DMS153 (cell line): ENCODE measurements around the gene DARS1.
"Not testable (repeated sequence)": the region's sequence is repeated elsewhere in the genome, so short reads cannot be mapped to it uniquely, and the experiment has no call there.

Experiments used
- DNase-seq: peaks from one replicate; lab custom pipeline; 2025; lab: John Stamatoyannopoulos, UW

DARS1 gene

DNA sequence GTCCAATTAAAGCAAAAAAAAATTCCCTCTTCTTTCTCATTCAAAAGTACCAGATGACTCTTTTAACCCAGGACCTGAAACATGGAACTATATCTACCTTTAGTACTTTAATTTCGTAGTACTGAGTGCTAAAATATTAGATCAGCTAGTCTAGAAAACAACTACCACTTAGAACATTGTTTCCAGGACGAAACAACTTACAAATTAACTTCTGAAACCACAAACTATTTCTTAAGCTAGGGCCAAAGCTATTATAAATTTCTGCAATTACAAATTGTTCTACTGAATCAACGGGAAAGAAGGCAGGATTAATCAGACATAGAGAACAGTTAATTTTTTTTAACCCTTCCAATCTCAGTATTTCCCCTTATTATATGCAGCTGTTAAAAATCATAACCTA, 39.9 kb downstream of the DARS1 start:
- no peak for DNase-seq

GRCh38 chr2:135944625-135945024, 40.8 kb downstream of the DARS1 start:
- no peak for DNase-seq

GRCh38 chr2:135942936-135943688, 42.3 kb downstream of the DARS1 start:
- no peak for DNase-seq

DNA sequence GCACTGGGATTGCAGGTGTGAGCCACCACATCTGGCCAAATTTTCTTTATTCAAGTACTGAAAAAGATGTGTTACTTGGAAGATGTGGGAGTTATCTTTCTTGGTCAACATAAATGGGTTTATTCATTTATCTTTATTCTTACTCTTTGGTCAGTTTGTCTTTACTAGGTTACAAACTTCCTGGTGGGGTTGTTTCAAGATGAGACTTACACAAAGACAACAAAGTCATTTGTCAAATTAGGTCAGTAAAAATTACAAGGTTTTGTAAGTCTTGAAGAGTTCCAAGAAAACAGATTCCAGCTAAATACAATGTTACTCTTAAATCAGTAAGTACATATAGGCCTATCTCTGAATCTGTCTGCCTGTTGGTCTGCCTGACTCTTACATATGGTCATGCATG, 48.9 kb downstream of the DARS1 start:
- no peak for DNase-seq

GRCh38 chr2:135935914-135936313, 49.5 kb downstream of the DARS1 start:
- DNase-seq: no peak

- no peak for DNase-seq
These were observed 53.5 kb downstream of the DARS1 start for GRCh38 chr2:135931776-135932443.

DNA sequence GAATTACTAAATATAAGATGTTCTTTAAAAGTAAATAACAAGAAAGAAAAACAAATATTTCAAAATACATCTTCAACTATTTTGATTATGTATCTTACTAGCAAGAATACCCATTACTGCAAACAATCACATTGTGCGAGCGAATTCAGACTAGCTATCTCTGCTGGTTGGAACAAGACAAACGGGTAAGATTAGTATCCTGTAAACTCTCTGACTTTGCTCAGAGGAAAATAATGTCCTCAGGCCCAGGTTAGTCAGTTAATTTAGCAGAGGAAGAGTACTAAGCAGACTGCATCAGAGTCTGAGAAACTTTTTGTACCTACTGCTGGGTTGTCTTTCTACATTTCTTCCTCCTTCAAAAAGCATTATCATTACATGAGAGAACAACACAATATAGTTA, 58.8 kb downstream of the DARS1 start:
- no peak for DNase-seq

- DNase-seq: no peak
These were observed 59.9 kb downstream of the DARS1 start for GRCh38 chr2:135925571-135925970.

- no peak for DNase-seq
These were observed 69.2 kb downstream of the DARS1 start for GRCh38 chr2:135916207-135916606.

- no peak for DNase-seq
These were observed 70.9 kb downstream of the DARS1 start for GRCh38 chr2:135914485-135914884.

- no peak for DNase-seq
These were observed 71.6 kb downstream of the DARS1 start for GRCh38 chr2:135913727-135914365.

- DNase-seq: no peak
These were observed 75.5 kb downstream of the DARS1 start for GRCh38 chr2:135909976-135910375.

- DNase-seq: no peak
These were observed 79.7 kb downstream of the DARS1 start for GRCh38 chr2:135905679-135906078.

- DNase-seq: no peak
These were observed 81.0 kb downstream of the DARS1 start for GRCh38 chr2:135904341-135904989.

GRCh38 chr2:135903650-135904049, 81.8 kb downstream of the DARS1 start:
- no peak for DNase-seq

GRCh38 chr2:135899567-135899966, 85.9 kb downstream of the DARS1 start:
- no peak for DNase-seq

DNA sequence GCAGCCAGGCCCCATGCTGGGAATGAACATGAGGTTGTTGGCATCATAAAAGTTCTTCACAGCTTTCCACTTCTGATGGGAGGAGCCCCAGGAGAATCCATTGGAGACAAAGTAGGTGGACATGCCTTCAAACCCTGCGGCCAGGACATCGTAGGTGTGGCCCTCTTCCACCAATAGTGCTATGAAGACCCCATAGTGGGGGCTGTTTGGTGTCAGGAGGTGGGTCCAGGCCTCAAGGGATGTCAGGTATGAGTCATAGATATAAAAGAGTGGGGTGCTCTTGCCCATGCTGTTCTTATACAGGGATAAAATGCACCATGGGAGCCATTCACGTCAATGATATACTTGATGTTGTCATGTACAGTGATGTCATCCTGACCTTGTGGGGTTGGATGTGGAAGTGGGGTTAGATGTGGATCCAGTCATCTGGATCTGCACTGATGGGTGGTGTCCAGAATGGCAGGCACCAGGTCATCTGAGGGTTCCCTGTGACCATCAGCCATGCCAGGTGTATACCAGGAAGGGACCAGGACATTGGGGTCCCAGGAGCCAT, 87.1 kb downstream of the DARS1 start:
- DNase-seq: no peak

DNA sequence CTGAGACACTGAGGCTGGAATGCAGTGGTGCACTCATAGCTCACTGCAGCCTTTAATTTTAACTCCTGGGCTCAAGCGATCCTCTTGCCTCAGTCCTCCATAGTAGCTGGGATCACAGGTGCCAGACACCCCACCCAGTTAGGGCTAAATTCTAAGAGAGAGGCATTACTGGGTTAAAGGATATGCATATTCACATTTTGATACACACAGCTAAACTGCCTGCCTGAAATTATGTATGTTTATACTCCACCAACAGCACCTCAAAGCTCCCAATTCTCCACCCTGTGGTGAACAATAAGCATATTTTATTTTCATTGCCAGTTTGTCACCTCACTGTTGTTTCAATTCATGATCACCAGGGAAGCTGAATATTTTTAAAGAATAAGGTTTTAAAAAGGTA, 90.5 kb downstream of the DARS1 start:
- no peak for DNase-seq

GRCh38 chr2:135893374-135893794, 92.0 kb downstream of the DARS1 start:
- no peak for DNase-seq

DNA sequence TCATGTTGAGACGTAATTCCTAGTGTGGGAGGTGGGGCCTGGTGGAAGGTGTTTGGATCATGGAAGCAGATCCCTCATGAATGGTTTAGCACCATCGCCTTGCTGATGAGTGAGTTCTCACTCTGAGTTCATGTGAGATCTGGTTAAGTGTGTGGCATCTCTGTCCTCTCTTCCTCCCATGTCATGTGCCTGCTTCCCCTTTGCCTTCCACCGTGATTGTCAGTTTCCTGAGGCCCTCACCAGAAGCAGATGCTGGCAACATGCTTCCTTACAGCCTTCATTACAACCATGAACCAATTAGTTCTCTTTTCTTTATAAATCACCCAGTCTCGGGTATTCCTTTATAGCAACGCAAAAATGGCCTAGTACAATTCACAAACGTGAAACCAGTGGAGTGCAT, 94.6 kb downstream of the DARS1 start:
- no peak for DNase-seq

DNA sequence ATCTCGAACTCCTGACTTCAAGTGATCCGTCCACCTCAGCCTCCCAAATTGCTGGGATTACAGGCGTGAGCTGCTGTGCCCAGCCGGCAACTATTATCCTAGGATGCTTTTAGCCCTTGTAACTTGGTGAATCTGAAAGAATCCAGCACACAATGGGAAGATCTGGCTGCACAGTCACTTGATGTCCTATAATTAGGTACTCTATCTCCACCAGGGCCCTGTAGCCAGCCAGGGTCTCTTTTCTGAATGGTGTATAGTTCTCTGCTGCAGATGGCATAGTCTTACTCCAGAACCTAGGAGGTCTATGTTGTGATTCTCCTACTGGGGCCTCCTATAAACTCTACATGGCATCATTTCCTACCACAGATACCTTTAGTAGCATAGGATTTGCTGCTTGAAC, 95.3 kb downstream of the DARS1 start:
- DNase-seq: no peak

DNA sequence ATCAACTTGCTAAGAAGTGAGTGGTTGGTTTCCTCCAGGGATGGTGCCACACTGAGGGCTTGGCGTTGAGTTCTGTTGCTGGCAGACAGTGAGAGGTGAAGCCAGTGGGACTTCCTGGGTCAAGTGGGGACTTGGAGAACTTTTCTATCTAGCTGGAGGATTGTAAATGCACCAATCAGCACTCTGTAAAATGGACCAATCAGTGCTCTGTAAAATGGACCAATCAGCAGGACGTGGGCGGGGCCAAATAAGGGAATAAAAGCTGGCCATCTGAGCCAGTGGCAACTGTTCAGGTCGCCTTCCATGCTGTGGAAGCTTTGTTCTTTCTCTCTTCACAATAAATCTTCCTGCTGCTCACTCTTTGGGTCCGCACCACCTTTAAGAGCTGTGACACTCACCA, 96.8 kb downstream of the DARS1 start:
- not testable (repeated sequence) for DNase-seq
